Measurements from ENCODE around the gene HS3ST3A1.

Gene HS3ST3A1

DNA sequence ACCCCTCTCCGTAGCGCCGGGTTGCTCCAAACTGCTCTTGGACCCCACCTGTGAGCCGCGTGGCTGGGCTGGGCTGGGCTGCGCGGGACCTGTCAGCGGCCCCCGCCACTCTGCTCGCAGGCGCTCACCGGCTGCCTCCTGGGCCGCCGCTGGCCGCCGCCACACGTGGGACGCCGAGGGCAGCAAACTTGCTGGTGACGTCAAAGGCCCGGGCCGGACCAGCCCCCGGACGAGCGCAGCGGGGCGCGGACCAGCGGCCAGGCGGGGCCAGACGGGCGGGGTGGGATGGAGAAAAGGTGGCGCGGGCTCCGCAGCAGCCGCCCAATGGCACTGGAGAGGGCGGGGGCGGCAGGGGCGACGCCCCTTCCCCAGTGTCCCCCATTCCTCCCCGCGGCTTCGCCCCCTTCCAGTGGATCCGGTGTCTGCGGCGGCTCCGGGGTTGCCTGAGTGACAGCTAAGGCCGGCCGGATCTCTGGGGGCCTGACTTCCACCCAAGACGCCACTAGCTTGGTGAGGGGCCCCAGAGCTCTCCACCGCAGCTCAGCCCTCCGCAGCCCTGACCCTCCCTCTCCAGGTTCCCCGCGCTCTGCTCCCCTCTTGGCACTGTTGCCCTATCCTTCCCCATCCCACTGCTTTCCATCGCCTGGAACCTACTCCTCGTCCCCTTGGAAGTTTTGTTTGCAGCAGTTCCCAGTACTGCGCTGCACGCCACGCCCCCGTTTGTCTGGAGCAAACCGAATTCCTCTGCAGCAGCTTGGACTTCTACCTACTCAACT, at the start of gene HS3ST3A1:
Gene HS3ST3A1 (minus strand): TSS at position 154 of the 776 bp plus-strand sequence. CDS start 800 bp downstream, outside the sequence.
- DNase-seq: no peak

DNA sequence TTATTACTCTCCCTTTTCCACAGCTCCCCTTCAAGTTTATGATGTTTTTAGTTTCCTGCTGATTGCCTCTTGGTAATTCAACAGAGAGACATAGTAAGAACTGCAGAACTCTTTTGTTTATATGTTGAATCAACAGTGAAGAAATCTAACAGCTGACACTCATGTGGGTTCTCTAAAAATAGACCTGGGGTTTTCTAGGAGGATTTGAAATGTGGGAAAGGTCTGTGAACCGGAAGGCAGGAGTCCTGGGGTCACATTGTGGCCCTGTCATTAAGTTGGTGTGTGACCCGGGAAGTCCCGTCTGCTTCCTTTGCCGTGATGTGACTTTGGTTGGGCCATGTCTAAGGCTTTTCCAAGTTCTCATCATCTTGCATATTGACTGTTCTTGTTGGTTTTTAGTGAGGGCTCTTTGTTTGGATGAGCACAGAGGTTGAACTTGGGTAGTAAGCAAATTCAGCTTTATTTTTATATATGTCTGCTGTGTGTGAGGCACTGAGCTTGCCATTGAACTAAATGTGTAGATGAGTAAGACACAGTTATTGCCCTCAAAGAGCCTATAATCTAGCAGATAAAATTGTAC, 48.5 kb upstream of the HS3ST3A1 start:
- DNase-seq: no peak

DNA sequence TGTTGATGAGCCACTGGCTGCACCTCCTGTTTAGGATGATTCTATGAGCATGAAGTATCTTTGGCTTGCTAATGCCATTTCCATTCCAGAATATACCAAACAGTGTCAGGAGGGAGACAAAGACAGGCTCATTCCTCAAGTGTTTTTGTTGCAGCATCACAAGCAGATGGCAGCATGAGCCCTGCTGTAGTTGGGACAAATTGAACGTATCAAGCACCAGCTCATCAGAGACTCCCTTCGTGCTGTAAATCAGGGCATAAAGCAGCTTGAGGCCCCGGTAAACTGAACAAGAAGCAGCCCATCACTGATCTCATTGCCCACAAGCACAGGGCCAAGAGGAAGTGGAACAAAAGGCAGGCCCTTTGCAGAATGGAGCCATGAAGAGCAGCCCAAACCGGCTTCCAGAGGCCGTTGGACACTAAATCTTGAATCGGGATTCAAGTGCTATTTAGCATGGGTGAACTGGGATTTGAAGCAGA, 45.9 kb upstream of the HS3ST3A1 start:
- no peak for DNase-seq

DNA sequence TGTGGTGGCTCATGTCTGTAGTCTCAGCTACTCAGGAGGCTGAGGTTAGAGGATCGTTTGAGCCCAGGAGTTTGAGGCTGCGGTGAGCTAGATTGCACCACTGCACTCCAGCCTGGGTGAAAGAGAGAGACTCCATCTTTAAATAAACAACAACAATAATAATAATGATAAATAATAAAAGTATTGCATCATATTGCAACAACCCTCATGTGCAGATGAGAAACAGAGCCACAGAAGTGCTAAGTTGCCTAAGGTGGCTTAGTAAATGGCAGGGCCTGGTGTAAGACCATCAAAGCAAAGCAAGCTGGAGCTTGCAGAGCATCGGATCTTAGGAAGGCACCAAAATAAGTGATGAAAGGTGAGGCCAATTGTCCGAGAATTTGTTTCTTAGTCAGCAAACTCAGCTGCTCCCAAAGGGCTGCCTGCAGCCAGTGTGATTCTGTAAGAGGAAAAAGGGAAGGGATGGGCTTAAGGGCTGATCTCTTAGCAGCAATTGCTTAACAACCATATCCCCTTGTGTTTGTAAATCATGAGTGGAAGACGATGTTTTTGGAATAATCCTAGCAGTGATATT, 45.3 kb upstream of the HS3ST3A1 start:
- DNase-seq: no peak

DNA sequence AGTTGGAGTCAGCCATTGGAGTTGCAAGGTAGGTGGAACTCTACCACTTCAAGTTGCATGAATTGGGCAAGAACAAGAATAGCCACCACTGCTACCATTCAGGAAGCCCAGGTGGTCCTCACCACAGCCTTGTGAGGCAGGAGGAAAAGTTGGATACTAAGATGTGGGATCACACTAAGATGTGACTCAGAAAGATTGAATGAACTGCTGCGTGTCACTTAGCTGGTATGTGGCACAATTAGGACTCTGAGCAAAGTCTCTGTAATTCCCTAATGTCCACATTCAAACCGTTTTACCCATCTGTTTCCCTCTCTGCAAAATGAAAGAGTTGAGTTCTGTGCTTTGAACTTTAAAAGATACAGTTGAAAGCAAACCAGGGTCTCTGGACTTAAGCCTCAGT, 44.7 kb upstream of the HS3ST3A1 start:
- DNase-seq: no peak

DNA sequence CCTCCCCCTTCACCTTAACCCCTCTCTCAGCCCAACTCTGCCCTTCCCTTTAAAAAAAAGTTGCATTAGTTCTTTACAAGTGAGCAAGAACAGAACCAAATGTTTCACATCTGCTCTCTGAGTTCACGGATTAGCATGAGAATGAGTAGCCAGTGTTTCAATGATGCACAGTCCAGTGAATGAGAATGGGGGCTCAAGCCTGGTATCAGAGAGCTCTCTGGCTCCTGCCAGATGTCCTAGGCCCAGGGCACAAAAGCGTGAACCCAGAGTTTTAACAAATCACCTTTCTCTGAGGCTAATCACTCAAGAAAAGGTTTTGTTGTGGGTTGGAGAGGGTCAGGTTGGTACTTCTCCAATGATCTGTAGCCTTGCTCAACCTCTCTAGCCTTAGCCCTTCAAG, 41.5 kb upstream of the HS3ST3A1 start:
- no peak for DNase-seq

DNA sequence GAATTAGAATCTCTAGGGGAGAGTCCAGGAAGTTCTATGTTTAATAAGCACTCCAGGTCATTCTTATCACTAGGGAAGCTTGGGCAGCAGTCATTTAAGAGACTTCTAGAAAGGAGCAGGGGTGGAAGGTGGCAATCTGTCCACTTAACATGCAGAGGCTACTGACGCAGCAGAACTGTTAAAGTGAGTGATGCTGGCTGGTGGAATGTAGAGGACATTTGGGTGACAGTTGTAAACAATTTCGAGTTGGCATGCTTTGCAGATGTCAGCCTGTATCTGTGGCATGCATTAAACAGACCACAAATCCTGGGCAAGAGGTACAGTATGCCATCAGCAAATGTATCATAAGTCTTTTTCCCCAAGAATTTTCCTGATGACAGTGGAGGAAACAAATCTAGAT, 40.5 kb upstream of the HS3ST3A1 start:
- DNase-seq: no peak

DNA sequence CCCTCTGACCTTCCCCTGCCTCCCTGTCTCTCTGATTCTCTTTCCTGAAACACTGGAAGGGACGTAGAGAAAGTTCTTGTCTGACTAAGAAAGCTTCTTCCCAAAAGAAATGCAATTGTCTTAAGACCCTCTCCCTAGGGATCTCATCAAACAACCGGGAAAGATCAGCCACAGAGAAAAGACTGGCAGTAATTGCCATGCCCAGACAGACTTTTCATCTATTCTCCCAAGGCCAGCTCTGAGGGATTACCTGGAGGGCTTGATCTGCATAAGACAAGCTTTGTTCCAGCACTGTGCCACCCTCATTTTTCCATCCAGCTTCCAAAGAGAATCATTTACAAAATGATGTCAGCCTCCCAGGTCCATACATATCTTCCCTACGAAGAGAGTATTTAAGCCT, 38.8 kb upstream of the HS3ST3A1 start:
- DNase-seq: no peak

DNA sequence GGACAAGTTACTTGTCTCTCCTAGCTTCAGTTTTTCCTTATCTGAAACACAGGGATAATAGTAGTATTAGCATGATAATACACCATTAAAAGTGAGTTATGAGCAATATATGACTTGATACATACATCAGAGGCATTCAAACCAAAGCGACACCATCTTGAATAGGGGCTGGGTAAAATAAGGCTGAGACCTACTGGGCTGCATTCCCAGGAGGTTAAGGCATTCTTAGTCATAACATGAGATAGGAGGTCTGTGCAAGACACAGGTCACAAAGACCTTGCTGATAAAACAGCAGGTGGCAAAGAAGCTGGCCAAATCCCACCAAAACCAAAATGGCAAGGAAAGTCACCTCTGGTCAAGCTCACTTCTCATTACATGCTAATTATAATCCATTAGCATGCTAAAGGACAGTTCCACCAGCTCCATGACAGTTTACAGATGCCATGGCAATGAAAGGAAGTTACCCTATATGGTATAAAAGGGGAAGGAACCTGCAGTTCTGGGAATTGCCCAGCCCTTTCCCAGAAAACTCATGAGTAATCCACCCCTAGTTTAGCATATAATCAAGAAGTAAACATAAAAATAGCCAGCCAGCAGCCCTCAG, 37.2 kb upstream of the HS3ST3A1 start:
- no peak for DNase-seq

DNA sequence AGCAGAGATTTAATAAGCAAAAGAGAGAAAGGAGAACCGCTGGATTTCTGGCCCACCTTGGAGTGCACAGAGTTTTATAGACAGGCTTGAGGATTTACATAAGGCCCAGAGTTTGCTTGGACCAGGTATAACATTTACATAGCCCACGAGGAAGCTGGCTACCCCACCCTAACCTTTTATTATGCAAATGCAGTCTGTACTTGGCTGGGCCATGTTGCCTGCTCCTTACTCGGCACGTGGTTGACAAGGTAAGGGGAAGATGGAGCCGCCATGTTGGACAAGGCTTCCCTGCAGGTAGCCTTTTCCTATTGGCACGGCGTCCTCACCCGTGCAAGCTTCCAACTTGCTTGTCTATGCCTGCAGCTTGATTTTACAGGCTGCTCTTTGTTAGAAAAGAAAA, 35.2 kb upstream of the HS3ST3A1 start:
- DNase-seq: no peak

DNA sequence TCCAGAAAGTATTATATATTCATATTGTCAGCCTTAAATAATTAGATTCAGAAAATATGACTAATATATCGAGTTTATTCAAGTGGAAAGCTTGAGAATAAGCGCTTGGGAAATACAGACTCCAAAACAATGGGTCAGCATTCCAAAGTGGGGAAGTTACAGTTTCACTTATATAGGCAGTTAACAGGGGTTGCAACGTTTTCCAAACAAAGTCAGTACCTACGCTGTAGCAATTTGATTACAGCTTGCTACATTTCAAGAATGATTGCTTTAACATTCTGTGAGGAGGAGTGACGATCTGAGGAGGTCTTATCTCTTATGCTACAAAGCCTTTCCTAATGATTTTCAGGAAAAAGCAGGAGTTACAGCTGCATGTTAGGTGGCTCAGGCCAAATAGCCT, 34.2 kb upstream of the HS3ST3A1 start:
- no peak for DNase-seq

DNA sequence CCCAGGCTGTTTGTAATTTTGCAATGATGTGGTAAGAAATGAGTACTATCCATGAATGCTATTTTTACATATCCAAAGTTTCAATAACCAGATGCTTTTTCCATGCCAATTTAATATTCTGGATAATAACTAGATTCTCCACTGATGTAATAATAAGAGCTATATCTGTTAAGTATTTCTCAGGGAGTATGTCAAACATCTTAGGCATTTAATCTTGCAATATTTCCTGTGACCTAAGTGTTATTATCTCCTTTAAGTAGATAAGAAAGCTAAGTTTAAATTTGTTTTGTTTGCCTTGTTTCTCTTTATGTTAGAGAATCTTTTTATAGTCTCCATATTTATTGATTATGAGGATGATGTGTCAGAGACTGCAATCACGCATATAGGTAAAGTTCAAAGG, 32.3 kb upstream of the HS3ST3A1 start:
- no peak for DNase-seq

DNA sequence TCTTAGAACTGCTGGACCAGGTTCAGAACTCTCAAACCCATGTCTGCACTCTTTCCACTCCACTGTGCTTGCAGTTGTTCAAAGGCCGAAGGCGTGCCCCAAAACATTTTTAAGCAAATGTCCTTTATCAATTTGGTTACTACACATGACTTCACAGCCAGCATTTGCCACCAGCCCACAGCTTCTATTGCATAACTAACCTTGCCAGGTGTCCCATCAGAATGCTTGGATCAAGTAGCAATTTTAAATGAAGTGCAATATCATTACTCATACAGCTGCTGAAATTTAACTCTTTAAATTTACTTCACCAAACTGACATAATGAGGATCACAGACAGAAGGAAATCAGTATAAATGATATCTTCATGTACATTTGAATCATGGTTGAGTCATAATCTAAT, 29.8 kb upstream of the HS3ST3A1 start:
- no peak for DNase-seq

DNA sequence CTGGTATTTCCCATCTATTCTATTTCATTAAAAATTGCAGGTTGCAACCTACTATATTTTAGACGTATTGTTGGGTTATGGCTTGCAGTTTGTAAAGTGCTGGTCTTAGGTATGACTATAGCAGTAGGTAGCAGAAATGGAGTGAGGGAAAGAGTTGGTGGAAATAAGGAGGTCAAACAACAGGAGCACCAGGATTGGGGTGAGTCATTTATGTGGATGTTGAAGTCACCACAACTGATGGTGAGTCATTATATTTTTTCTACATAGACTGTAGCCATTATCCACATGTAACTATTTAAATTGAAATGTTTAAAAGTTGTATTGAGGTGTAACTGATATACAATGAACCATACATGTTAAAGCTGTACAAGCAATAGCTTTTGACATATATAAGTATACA, 25.0 kb upstream of the HS3ST3A1 start:
- no peak for DNase-seq

DNA sequence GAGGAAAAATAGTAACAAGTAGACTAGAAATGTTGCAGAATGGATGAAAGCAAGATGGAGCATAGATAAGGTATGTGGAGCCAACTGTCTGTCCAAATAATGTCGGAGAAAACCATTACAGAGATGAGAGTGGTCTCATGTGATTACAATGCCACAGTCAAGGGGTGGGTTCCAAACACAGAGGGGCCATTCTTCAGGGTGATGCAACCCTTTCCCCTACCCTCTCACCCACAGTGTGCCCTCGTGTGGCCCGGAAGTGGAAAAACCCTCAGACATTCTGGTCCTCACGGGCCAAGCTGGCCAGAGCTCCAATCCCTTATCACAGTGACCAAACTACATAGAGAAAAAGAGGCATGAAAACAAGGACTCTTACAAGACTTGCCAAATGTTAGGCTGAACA, 17.7 kb upstream of the HS3ST3A1 start:
- DNase-seq: no peak

DNA sequence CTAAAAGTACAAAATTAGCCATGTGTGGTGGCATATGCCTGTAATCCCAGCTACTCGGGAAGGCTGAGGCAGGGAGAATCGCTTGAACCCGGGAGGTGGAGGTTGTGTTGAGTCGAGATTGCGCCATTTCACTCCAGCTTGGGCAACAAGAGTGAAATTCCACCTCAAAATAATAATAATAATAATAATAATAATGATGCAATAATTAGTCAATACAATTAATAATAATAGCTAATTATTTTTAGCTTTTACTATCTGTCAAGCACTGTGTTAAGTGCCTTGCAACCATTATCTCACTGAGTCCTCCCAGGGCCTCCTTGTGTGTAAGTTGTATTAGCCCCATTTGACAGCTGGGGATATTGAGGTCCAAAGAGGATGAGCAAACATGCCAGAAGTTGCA, 14.3 kb upstream of the HS3ST3A1 start:
- DNase-seq: no peak

DNA sequence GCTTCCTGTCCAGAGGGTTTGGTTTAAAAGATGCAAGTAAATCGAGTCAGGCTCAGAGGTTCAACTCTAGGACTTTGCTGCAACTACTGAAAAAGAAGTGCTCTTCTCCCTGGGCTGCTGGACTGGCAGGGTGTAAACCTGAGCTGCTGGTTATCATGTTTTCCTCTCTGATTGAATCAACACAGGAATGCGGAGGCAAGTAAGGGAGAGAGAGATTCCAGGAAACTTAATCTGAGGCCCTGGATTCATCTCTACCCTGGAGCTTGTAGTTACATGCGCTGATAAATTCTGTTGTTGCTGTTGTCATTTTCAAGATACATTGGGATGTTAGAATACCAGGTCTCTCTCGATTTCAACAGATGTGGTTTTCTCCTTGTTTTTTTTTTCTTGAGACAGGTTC, 8.2 kb upstream of the HS3ST3A1 start:
- DNase-seq: no peak

DNA sequence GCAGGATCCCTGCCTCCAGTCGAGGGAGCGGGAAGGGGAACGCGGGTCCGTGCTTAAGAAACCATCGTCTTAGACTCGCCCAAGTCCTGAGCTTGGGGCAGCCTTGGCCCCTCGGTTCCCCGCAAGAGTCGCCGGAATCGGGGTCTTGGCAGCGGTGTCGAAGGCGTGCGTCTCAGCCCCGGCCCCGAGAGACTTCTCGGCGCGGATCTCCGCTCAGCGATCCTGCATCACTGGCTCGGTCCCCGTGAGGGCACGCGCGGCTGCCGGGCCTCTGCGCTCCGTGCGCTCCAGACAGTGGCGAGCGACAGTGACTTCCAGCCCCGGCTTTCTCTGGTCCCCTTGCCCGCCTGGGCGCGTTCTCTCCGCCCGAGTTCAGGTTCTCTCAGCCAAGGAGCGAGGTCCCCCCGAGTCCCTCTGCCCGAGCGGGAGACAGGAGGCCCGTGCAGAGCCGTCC, 380 bp downstream of the HS3ST3A1 start:
- DNase-seq: no peak

DNA sequence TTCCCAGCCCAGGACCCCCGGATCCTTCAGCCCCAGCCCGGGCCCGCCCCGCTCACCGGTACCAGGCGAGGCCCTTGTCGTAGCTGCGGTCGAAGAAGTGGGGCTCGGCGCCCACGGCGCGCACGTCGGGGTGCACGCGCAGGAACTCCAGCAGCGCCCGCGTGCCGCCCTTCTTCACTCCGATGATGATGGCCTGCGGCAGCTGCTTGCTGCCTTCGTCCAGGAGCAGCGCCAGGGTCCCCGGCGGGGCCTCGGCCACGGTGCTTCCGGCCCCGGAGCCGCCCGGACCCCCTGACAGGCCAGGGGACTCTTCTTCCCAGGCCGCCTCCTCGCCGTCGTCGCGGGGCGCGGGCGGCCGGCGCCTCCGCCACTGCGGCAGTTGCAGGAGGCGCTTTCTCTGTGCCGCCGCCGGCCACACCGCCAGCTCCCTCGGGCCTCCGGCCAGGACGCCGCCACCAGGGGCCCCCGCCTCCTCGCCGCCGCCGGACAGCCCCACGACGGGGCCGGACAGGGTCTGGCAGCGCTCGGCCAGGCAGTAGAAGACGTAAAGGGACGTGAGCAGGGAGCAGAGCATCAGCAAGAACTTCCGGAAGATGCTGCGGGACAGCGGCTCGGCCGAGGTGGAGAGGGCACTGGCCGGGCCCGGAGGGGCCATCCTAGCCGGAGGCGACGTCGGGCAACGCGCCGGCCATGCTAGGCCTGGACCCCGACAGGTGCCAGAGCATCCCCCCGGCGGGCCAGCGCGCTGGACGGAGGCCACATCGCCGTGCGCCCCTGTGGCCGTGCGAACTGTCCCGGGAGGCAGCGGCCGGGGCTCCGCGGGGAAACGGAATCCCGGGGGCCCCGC, 1.0 kb downstream of the HS3ST3A1 start:
- DNase-seq: no peak

DNA sequence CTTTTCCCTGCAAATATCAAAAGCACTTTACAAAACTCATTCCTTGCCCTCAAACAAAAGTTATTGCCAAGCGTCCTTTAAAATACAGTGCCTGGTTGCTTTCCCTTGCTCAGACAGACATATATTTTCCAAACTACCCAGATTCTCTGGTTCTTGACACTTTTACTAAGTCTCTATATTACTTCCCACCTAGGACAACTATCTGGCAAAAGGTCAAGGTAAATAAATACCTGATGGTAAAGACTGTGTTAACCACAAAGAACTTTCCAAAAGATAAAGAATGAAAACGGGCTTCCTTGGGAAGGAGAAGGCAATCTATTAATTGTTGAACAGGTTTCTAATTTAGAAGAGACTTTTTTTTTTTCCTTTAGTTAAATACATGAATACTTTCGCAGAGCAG, 1.9 kb downstream of the HS3ST3A1 start:
- DNase-seq: no peak

DNA sequence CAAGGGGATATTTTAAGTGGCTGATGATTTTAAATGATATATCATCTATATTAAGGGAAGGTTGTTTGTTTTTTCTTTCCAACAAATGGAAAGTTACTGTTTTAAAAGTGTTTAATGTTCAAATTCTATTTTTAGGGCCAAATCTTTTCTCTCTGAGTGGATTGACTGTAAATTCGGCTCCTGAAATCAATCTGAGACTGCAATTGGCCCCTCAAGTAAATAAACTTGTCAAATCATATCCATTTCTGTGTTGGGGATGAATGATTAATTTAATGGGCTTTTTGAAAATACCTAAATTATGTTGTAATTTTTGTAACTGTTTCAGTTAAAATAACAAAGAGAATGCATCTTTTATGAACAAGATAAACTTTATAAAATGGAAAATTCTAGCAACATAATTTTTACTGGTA, 2.6 kb downstream of the HS3ST3A1 start:
- no peak for DNase-seq

DNA sequence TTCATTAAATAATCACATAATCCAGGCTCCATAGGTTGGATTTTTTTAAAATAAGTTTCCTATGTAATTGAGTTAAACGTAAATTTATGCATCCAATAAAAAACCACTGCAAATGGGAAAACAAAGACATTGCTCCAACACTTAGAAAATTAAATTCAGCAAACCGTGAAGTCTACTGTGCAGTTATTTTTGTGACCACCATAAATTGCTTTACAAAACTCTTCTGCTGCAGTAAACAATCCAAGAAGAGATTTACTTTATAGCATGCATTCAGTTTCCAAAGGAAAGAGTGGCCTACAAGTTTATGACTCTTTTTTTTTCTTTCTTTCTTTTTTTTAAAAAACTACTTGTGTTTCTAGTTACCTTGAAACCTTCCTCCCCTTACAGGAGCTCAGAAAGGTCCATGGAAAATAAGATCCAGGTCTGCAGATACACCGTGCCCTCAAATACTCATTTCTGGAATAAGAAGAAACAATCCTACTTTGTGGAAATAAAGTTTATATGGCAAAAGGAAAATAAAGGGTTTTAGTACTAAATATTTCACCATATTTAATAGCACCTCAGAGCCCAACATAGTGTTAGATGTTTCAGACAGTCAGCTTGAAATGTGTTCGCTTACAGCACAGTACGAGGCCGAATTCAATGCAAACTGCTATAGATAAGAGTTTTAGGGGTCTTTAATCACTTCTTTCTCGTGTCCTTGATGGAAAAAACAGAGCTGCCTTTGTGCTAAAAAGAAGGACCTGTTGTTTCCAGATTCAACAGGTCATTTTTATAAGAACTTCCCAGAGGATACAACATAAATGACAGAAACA, 3.2 kb downstream of the HS3ST3A1 start:
- no peak for DNase-seq

Data from NCI-H2081 treated with DMSO at 0.1 percent for 48 hours (cell line).